NCI-H146 treated with DMSO at 0.1 percent for 48 hours (cell line): ENCODE measurements around the gene ZPR1.
"Not testable (repeated sequence)": the region's sequence is repeated elsewhere in the genome, so short reads cannot be mapped to it uniquely, and the experiment has no call there.

Experiments
- DNase-seq: peaks from one replicate; lab custom pipeline; 2025; ENCODE audit not compliant: unreplicated experiment; lab: John Stamatoyannopoulos, UW

Gene ZPR1

GRCh38 chr11:116762132-116762531 is 25.7 kb downstream of the ZPR1 start:
- no peak for DNase-seq

GRCh38 chr11:116756044-116756443 is 31.8 kb downstream of the ZPR1 start:
- DNase-seq = not testable (repeated sequence)

- DNase-seq = no peak
These were observed 37.6 kb downstream of the ZPR1 start for GRCh38 chr11:116750070-116750718.

GRCh38 chr11:116742104-116742503 is 45.7 kb downstream of the ZPR1 start:
- DNase-seq = no peak

GRCh38 chr11:116740741-116741140 is 47.1 kb downstream of the ZPR1 start:
- no peak for DNase-seq

GRCh38 chr11:116738975-116739374 is 48.8 kb downstream of the ZPR1 start:
- DNase-seq = no peak

- DNase-seq = no peak
These were observed 51.1 kb downstream of the ZPR1 start for GRCh38 chr11:116736763-116737162.

GRCh38 chr11:116733969-116734508 is 53.8 kb downstream of the ZPR1 start:
- DNase-seq = no peak

- DNase-seq = no peak
These were observed 54.6 kb downstream of the ZPR1 start for GRCh38 chr11:116733043-116733755.

- peak; percentile 16 for DNase-seq
These were observed 55.4 kb downstream of the ZPR1 start for GRCh38 chr11:116732271-116733042.

GRCh38 chr11:116731821-116732220 is 56.0 kb downstream of the ZPR1 start:
- no peak for DNase-seq

GRCh38 chr11:116731097-116731761 is 56.6 kb downstream of the ZPR1 start:
- DNase-seq = peak; percentile 29

- no peak for DNase-seq
These were observed 57.2 kb downstream of the ZPR1 start for GRCh38 chr11:116730601-116731000.

- no peak for DNase-seq
These were observed 57.6 kb downstream of the ZPR1 start for GRCh38 chr11:116730241-116730561.

GRCh38 chr11:116729501-116730240 is 58.2 kb downstream of the ZPR1 start:
- DNase-seq = no peak

- DNase-seq = no peak
These were observed 59.8 kb downstream of the ZPR1 start for GRCh38 chr11:116727990-116728389.

GRCh38 chr11:116725434-116726221 is 62.2 kb downstream of the ZPR1 start:
- no peak for DNase-seq

- DNase-seq = no peak
These were observed 63.0 kb downstream of the ZPR1 start for GRCh38 chr11:116724813-116725212.
